T47D (cell line): Measurements from ENCODE around the gene CHST4.
"Not testable (repeated sequence)": the region's sequence is repeated elsewhere in the genome, so short reads cannot be mapped to it uniquely, and the experiment has no call there.

ENCODE experiments used
- DNase-seq, 2 experiments: peaks; one replicate each; pipeline versions ENCODE4 v3.0.0 to v3.0.0-alpha.2; 2011 to 2012; ENCODE audit warnings: low read depth in 1 of 2, low spot score in 1 of 2
- JUND ChIP-seq: IDR thresholded peaks from 2 replicates; pipeline ENCODE4 v1.6.1; 2012; ENCODE audit warnings: low read depth
- in situ Hi-C: cut with HindIII; loops from 2 replicates; pipeline ENCODE4 v1.10.0; 2016; ENCODE audit warnings: low sequenced_read_pairs, low pct_unique_long_range_greater_than_20kb

The CHST4 gene

GRCh38 chr16:71499775-71500364 lies 26.4 kb upstream of the CHST4 start:
- in situ Hi-C loops, result no loop called here

GRCh38 chr16:71500964-71501363 lies 25.3 kb upstream of the CHST4 start:
- in situ Hi-C loops, result no loop called here
- no peak for DNase-seq
- no peak for TF ChIP-seq JUND

More at GRCh38 chr16:71499775-71500364, 26.4 kb upstream of the CHST4 start:
- peak; percentile 62 to 77 for DNase-seq
- TF ChIP-seq JUND, result no peak

DNA sequence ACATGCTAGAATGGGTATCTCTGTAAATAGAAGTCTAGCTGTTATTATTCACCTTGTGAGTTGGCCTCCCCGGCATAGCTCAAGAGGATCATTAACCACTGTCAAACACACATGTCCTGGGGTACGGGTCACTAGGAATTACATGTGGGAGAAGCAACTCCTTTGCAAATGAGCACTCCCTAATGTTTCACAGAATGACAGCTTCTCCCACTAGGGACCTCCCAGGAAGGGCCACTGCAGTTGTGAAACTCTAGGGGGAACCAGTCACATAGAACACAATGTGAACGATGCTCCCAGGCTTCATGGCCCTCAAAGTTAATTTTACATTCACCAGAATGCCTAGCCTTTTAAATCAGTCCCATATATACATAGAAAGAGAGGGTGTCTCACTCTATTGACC lies 24.7 kb upstream of the CHST4 start:
- in situ Hi-C loops, result no loop called here
- TF ChIP-seq JUND, result no peak
- DNase-seq, result no peak

DNA sequence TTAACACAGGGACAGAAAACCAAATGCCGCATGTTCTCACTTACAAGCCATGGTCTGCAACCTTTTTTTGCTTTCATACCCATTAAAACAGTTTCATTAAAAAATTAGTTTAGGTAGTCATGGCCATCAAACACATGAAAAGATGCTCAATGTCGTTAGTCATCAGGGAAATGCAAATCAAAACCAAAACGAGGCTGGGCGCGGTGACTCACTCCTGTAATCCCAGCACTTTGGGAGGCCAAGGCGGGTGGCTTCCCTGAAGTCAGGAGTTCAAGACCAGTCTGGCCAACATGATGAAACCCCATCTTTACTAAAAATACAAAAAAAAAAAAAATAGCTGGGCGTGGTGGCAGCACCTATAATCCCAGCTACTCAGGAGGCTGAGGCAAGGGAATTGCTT lies 22.2 kb upstream of the CHST4 start:
- DNase-seq, in situ Hi-C loops: not testable (repeated sequence)

DNA sequence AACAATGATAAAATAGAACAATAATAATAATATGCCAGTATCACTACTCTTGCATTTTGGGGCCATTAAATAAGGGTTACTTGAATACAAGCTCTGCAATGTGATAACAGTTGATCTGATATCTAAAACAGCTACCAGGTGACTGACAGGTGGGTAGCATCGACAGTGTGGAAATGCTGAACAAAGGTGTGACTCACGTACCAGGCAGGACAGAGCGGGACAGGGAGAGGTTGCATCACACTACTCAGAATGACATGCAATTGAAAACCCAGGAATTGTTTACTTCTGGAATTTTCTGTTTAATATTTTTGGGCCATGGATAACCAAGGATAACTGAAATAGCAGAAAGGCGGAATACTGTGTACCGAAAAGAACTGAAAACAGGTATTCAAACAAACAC lies 21.3 kb upstream of the CHST4 start:
- in situ Hi-C loops, result no loop called here
- no peak for DNase-seq
- no peak for TF ChIP-seq JUND

- no peak for TF ChIP-seq JUND
- no peak for DNase-seq
- in situ Hi-C loops, result no loop called here
Measured at GRCh38 chr16:71507061-71507460, 19.2 kb upstream of the CHST4 start.

- TF ChIP-seq JUND, result no peak
- DNase-seq, result no peak
- in situ Hi-C loops, result no loop called here
Measured at GRCh38 chr16:71513302-71513701, 12.9 kb upstream of the CHST4 start.

- in situ Hi-C loops, result no loop called here
- TF ChIP-seq JUND, result no peak
- no peak for DNase-seq
Measured at GRCh38 chr16:71514476-71514875, 11.8 kb upstream of the CHST4 start.

GRCh38 chr16:71515026-71515425 lies 11.2 kb upstream of the CHST4 start:
- DNase-seq, result no peak
- in situ Hi-C loops, result no loop called here
- no peak for TF ChIP-seq JUND

GRCh38 chr16:71520550-71520949 lies 5.7 kb upstream of the CHST4 start:
- TF ChIP-seq JUND, result no peak
- DNase-seq, result peak; percentile 23 to 61
- in situ Hi-C loops, result no loop called here

- TF ChIP-seq JUND, result no peak
- DNase-seq, result no peak
- in situ Hi-C loops, result no loop called here
Measured at GRCh38 chr16:71524566-71525553, 1.4 kb upstream of the CHST4 start.

DNA sequence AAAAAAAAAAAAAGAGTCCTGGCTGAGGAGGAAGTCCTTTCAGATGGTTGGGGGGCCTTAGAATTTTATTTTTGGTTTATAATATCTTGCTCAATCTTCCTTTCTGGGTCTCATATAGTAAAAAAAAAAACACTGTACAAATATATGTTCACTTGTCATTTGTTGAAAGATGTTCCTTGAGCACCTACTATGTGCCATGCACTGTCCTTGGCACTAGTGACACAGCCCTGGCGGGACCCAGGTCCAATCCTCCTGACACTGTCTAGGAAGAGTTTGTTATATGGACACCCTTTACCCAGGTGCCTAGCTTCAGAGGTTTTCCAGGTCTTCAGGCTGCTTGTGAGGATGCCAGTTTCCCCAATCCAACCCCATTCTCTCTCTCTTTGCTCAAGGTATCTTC lies 2.0 kb downstream of the CHST4 start:
- DNase-seq, result no peak
- in situ Hi-C loops, result no loop called here
- TF ChIP-seq JUND, result no peak

- DNase-seq, result no peak
- in situ Hi-C loops, result no loop called here
- no peak for TF ChIP-seq JUND
Measured at GRCh38 chr16:71528863-71529262, 2.6 kb downstream of the CHST4 start.
